Esophagus muscularis mucosa (tissue), 4 donors: ENCODE results near the gene RPA3. TPM values are rescaled to one million over a fixed set of nuclear protein-coding genes. Genes with fewer than 3 reads are reported as not detected.
"Not testable (repeated sequence)": the region's sequence is repeated elsewhere in the genome, so short reads cannot be mapped to it uniquely, and the experiment has no call there.

Experiments used
- DNase-seq: peaks from one replicate; pipeline ENCODE4 v3.0.0-alpha.2; 2017; ENCODE audit errors: extremely low spot score
- H3K27ac ChIP-seq, 4 donors: fragments of 200-600 bp; sonication (generic); replicated peaks in 1 of 4; 1 replicate in 3 of 4; 2 replicates in 1 of 4; pipeline ENCODE4 v1.5.1; 2016 to 2019; ENCODE audit warnings: mild to moderate bottlenecking in 1 of 4
- H3K27me3 ChIP-seq, 4 donors: fragments of 200-600 bp; sonication (generic); one replicate each; pipeline versions ENCODE4 v1.5.1 to v1.6.0; 2016 to 2019
- H3K36me3 ChIP-seq, 4 donors: fragments of 200-600 bp; sonication (generic); one replicate each; pipeline ENCODE4 v1.5.1; 2016 to 2019
- H3K4me1 ChIP-seq, 4 donors: fragments of 200-600 bp; sonication (generic); one replicate each; pipeline ENCODE4 v1.5.1; 2016 to 2019
- H3K4me3 ChIP-seq, 4 donors: fragments of 200-600 bp; sonication (generic); 1 replicate in 2 of 4; 2 replicates in 2 of 4; pipeline ENCODE4 v1.5.1; 2016 to 2019; ENCODE audit warnings: mild to moderate bottlenecking in 4 of 4, moderate library complexity in 1 of 4
- H3K9me3 ChIP-seq, 4 donors: fragments of 200-600 bp; sonication (generic); 1 replicate in 3 of 4; 2 replicates in 1 of 4; pipeline ENCODE4 v1.5.1; 2016 to 2019
- EP300 ChIP-seq: sonication (generic); formaldehyde crosslinking; IDR thresholded peaks from one replicate; pipeline ENCODE4 v1.6.1; 2017; ENCODE audit warnings: antibody characterized with exemption
- POLR2A ChIP-seq: fragments of 450-650 bp; IDR thresholded peaks from one replicate; pipeline ENCODE4 v1.6.1; 2017; ENCODE audit warnings: antibody characterized with exemption, moderate library complexity, mild to moderate bottlenecking, low read depth
- POLR2AphosphoS5 ChIP-seq, 2 donors: sonication (generic); formaldehyde crosslinking; IDR thresholded peaks; one replicate each; pipeline ENCODE4 v1.6.1; 2017; ENCODE audit warnings: antibody characterized with exemption in 2 of 2
- WGBS: methylation state at CpG from one replicate; pipeline ENCODE4 v1.1.5; 2018; 5-methylcytosine and 5-hydroxymethylcytosine counted together
- intact Hi-C: fragments of 100-400 bp; cut with DNase I; formaldehyde crosslinking; loops from one replicate; pipeline ENCODE4 v1.15.1; 2023
- total RNA-seq, 4 donors: library from RNA; depleted of rRNA; stranded (reverse); fragments of >200 nt; gene quantifications; one replicate each; pipeline versions ENCODE4 v1.1.0 to v1.2.1, GENCODE V29; 2016
- TF ChIP-seq, protein P1 (sequence below), 3 experiments: fragments of 200-600 bp in 2 of 3; fragments of 450-650 bp in 1 of 3; sonication (generic) in 2 of 3; IDR thresholded peaks; one replicate each; pipeline ENCODE4 v1.5.1; 2017 to 2019; ENCODE audit warnings: antibody characterized with exemption in 3 of 3, mild to moderate bottlenecking in 2 of 3, moderate library complexity in 1 of 3

Gene RPA3
- total RNA-seq, 4 donors from 2014 or later, result 11.5 to 22.0 (median 16.3) TPM

DNA sequence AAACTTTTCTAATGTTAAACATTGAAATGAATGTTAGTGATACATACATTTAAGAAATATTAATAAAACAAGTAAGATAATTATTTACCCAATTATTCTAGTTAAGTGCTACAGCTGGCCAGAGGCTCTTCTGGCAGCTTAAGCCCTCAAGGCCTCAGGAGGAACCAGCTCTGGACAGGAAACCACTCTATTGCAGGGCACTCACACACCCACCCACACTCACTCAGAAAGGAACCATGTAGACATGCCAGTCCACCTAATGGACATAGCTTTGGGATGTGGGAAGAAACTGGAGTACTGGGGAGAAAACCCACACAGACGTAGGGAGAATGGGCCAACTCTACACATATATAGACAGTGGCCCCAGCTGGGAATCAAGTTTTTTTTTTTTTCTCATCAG lies 49.7 kb downstream of the RPA3 start:
- TF ChIP-seq EP300 (no peak), POLR2A (no peak), POLR2AphosphoS5 (IDR thresholded peaks at IDR 0.05) (no peak)
- TF ChIP-seq, protein P1, sequence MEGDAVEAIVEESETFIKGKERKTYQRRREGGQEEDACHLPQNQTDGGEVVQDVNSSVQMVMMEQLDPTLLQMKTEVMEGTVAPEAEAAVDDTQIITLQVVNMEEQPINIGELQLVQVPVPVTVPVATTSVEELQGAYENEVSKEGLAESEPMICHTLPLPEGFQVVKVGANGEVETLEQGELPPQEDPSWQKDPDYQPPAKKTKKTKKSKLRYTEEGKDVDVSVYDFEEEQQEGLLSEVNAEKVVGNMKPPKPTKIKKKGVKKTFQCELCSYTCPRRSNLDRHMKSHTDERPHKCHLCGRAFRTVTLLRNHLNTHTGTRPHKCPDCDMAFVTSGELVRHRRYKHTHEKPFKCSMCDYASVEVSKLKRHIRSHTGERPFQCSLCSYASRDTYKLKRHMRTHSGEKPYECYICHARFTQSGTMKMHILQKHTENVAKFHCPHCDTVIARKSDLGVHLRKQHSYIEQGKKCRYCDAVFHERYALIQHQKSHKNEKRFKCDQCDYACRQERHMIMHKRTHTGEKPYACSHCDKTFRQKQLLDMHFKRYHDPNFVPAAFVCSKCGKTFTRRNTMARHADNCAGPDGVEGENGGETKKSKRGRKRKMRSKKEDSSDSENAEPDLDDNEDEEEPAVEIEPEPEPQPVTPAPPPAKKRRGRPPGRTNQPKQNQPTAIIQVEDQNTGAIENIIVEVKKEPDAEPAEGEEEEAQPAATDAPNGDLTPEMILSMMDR (IDR thresholded peaks at IDR 0.05), result no peak
- H3K27me3 ChIP-seq, result no peaks in the 10 kb centered on the region
- intact Hi-C loops, result no loop called here
- no peak overlapping the region for H3K4me3 ChIP-seq
- WGBS, result 100% methylated on average over 1 of the region's 1 CpG
- no peak for DNase-seq
- no peak overlapping the region for H3K27ac ChIP-seq
- H3K9me3 ChIP-seq, result no peaks in the 10 kb centered on the region
- peaks cover 0 to 9% (median 4%) of the 10 kb centered on the region in 4 donors for H3K4me1 ChIP-seq
- H3K36me3 ChIP-seq, result no peaks in the 10 kb centered on the region

DNA sequence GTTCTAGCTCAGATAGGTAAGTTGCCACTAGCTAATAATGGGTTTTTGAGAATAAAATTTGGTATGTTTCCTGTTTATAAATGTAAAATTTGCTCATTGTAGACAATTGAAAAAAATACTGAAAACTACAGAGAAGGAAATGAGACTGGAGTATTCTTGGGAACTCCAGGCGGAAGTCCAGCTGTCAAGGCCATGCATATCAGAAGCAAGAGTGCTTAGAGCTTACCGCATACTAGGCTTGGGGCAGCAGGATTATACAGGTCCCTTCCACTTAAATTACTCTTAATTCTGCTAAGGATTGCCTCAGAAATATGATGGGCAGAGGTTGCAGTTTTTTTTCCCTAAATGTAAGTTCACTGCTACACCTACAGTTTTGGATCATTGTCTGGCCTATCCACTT lies 51.2 kb downstream of the RPA3 start:
- Histone ChIP-seq H3K27ac (no peak overlapping the region), H3K27me3 (no peaks in the 10 kb centered on the region), H3K36me3 (no peaks in the 10 kb centered on the region), H3K9me3 (no peaks in the 10 kb centered on the region), H3K4me3 (no peak overlapping the region), H3K4me1 (peaks cover 0 to 3% (median 0%) of the 10 kb centered on the region in 4 donors)
- 92% methylated on average over 2 of the region's 2 CpGs for WGBS
- DNase-seq, result no peak
- TF ChIP-seq POLR2AphosphoS5 (IDR thresholded peaks at IDR 0.05), result no peak
- TF ChIP-seq POLR2A, result no peak
- intact Hi-C loops, result no loop called here

DNA sequence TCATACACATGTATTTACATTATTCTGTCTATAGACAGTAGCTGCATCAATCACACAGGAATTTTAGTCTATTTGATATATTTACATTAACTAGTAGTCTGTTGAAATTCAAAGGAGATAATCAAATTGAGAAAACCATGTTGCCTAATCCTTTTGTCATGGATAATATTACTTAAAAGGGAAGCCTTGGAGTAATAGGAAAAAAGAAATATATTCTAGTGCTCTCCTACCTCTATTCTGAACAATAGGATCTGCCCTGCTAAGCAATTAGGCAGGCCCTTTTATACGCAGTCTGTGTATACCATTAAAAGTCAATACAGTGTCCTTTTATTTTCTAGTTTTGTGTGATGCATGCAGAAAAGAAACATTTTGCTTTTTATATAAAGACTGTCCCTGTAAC lies 53.4 kb downstream of the RPA3 start:
- intact Hi-C loops, result no loop called here

DNA sequence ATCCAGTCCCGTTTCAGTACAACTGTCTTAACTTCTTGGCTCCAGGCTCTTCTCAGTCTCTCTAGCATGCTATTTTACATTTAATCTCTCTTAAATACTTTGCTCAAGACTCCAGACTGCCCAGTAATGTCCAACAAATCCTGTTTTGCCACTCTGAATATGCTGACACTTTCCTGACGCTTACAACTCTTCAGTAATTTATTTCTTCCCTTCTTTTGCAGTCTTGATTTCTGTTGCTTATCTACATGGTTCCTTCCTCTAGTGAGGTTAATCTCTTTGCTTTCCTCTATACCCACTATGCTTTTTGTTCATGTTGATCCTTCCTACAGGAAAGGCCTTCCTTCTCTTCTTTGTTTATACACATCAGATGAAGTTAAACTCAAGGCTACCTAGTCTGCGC lies 54.1 kb downstream of the RPA3 start:
- no peaks in the 10 kb centered on the region for H3K27me3 ChIP-seq
- no peak overlapping the region for H3K27ac ChIP-seq
- H3K4me1 ChIP-seq, result no peaks in the 10 kb centered on the region
- H3K9me3 ChIP-seq, result no peaks in the 10 kb centered on the region
- 87% methylated on average over 3 of the region's 3 CpGs for WGBS
- no peak for DNase-seq
- TF ChIP-seq POLR2A, result no peak
- TF ChIP-seq POLR2AphosphoS5 (IDR thresholded peaks at IDR 0.05), result no peak
- TF ChIP-seq EP300, result no peak
- TF ChIP-seq, protein P1 (IDR thresholded peaks at IDR 0.05), result no peak
- no peak overlapping the region for H3K4me3 ChIP-seq
- intact Hi-C loops, result no loop called here
- no peaks in the 10 kb centered on the region for H3K36me3 ChIP-seq

More for the DNA sequence above, 53.4 kb downstream of the RPA3 start:
- Histone ChIP-seq H3K27me3 (no peaks in the 10 kb centered on the region), H3K36me3 (no peaks in the 10 kb centered on the region), H3K9me3 (no peaks in the 10 kb centered on the region), H3K27ac (no peak overlapping the region), H3K4me3 (no peak overlapping the region), H3K4me1 (no peaks in the 10 kb centered on the region)
- no peak for DNase-seq
- TF ChIP-seq POLR2A, result no peak
- TF ChIP-seq, protein P1 (IDR thresholded peaks at IDR 0.05), result no peak
- TF ChIP-seq EP300, result no peak
- TF ChIP-seq POLR2AphosphoS5 (IDR thresholded peaks at IDR 0.05), result no peak
- 92% methylated on average over 1 of the region's 1 CpG for WGBS

DNA sequence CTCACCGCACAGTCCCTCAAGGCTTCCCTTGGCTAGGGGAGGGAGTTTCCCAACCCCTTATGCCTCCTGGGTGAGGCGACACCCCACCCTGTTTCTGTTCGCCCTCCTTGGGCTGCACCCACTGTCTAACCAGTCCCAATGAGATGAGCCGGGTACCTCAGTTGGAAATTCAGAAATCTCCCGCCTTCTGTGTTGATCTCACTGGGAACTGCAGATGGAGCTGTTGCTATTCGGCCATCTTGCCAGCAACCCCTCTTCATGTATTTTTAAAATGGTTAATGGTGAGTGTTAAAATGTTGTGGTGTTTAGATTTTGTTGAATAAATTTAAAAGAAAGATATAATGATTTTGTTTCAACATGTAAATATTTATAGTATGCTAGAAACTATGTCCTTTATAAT lies 55.9 kb downstream of the RPA3 start:
- intact Hi-C loops, result no loop called here
- Histone ChIP-seq H3K27ac (no peak overlapping the region), H3K4me3 (no peak overlapping the region), H3K36me3 (no peaks in the 10 kb centered on the region), H3K4me1 (no peaks in the 10 kb centered on the region), H3K9me3 (no peaks in the 10 kb centered on the region), H3K27me3 (no peaks in the 10 kb centered on the region)
- 84% methylated on average over 6 of the region's 6 CpGs for WGBS
- TF ChIP-seq, protein P1 (IDR thresholded peaks at IDR 0.05), result no peak
- no peak for TF ChIP-seq EP300
- no peak for TF ChIP-seq POLR2A
- no peak for TF ChIP-seq POLR2AphosphoS5 (IDR thresholded peaks at IDR 0.05)
- no peak for DNase-seq

DNA sequence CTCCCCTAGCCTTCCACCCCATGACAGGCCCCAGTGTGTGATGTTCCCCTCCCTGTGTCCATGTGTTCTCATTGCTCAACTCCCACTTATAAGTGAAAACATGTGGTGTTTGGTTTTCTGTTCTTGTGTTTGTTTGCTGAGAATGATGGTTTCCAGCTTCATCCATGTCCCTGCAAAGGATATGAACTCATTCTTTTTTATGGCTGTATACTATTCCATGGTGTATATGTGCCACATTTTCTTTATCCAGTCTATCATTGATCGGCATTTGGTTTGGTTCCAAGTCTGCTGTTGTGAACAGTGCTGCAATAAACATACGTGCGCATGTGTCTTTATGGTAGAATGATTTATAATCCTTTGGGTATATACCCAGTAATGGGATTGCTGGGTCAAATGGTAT lies 61.9 kb downstream of the RPA3 start:
- H3K27me3 ChIP-seq, H3K4me3 ChIP-seq, H3K27ac ChIP-seq, DNase-seq, H3K4me1 ChIP-seq, intact Hi-C loops, H3K36me3 ChIP-seq, H3K9me3 ChIP-seq: not testable (repeated sequence)
- WGBS, result 93% methylated on average over 3 of the region's 3 CpGs
